ENCODE data around the gene LPIN1. TPM values are rescaled to one million over a fixed set of nuclear protein-coding genes. Genes with fewer than 3 reads are reported as not detected.
"Not testable (repeated sequence)": the region's sequence is repeated elsewhere in the genome, so short reads cannot be mapped to it uniquely, and the experiment has no call there.

Gene LPIN1
- total and polyA plus RNA-seq, 4 experiments from 2014 or later, result 13.3 to 83.9 (median 51.5) TPM

- intact Hi-C loops (cut with micrococcal nuclease), result no loop called here
- Mint-ChIP-seq H3K36me3 (no peaks in the 10 kb centered on the region), H3K27ac (no peak overlapping the region), H3K4me1 (peaks cover 0 to 4% (median 1%) of the 10 kb centered on the region in 4 donors), H3K4me3 (no peak overlapping the region), H3K27me3 (peaks cover 7 to 18% of the 10 kb centered on the region in 2 donors), H3K9me3 (no peaks in the 10 kb centered on the region)
- Histone ChIP-seq H3K9me3 (ENCODE audit: control insufficient read depth in 1 of 2, low read length in 2 of 2) (no peaks in the 10 kb centered on the region), H3K36me3 (ENCODE audit: insufficient read depth, low read length) (no peaks in the 10 kb centered on the region), H3K4me3 (ENCODE audit: low read length in 2 of 2) (no peak overlapping the region), H3K4me1 (ENCODE audit: insufficient read depth, low read length) (no peaks in the 10 kb centered on the region), H3K27ac (ENCODE audit: low read depth, low read length) (no peak overlapping the region), H3K27me3 (ENCODE audit: insufficient read depth, low read length) (peaks cover 5% of the 10 kb centered on the region)
- DNase-seq, result no peak
- POLR2A ChIA-PET (ENCODE audit: partially characterized antibody), result interaction anchor here (1.3 kb wide), 1 partner anchor 22 kb away, joined by 3 read pairs; no protein-coding TSS in a partner anchor
- CTCF ChIA-PET (ENCODE audit: partially characterized antibody), result interaction anchor here (1.2 to 1.6 kb wide), 2 partner anchors 29 to 57 kb away, joined by 4 to 6 read pairs; no protein-coding TSS in a partner anchor
Measured at GRCh38 chr2:11722292-11723060, 24.0 kb upstream of the LPIN1 start.

DNA sequence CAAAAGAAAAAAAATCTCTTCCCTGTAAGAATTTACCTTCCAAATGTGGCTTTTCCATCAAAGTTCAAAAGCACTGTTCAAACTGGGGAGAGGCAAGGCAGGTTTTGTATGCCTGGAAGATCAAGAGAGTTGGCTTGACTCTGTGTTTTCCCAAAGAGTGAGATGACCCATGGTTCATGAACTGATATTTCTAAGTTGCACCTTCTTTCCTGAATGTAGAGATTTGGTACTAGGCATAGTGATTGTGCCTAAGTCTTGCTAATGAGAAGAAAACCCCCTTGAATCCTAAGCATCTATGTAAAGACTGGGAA is 23.4 kb upstream of the LPIN1 start:
- Histone ChIP-seq H3K4me1 (ENCODE audit: insufficient read depth, low read length) (no peaks in the 10 kb centered on the region), H3K36me3 (ENCODE audit: insufficient read depth, low read length) (no peaks in the 10 kb centered on the region), H3K9me3 (ENCODE audit: control insufficient read depth in 1 of 2, low read length in 2 of 2) (no peaks in the 10 kb centered on the region), H3K27me3 (ENCODE audit: insufficient read depth, low read length) (peaks cover 5% of the 10 kb centered on the region), H3K27ac (ENCODE audit: low read depth, low read length) (no peak overlapping the region), H3K4me3 (ENCODE audit: low read length in 2 of 2) (no peak overlapping the region)
- no peak overlapping the region for H3K27ac Mint-ChIP-seq
- intact Hi-C loops (cut with micrococcal nuclease), result no loop called here
- peaks cover 6 to 14% of the 10 kb centered on the region in 2 donors for H3K27me3 Mint-ChIP-seq
- POLR2A ChIA-PET (ENCODE audit: partially characterized antibody), result interaction anchor here (1.3 kb wide), 1 partner anchor 21 kb away, joined by 3 read pairs; no protein-coding TSS in a partner anchor
- H3K4me3 Mint-ChIP-seq, result no peak overlapping the region
- DNase-seq, result no peak
- CTCF ChIA-PET (ENCODE audit: partially characterized antibody), result interaction anchor here (1.6 kb wide), 1 partner anchor 57 kb away, joined by 6 read pairs; no protein-coding TSS in a partner anchor
- H3K36me3 Mint-ChIP-seq, result no peaks in the 10 kb centered on the region
- H3K4me1 Mint-ChIP-seq, result peaks cover 0 to 4% (median 1%) of the 10 kb centered on the region in 4 donors
- no peaks in the 10 kb centered on the region for H3K9me3 Mint-ChIP-seq

- ChIA-PET POLR2A (ENCODE audit: partially characterized antibody) (no interaction called here), CTCF (ENCODE audit: partially characterized antibody) (no interaction called here)
- Histone ChIP-seq H3K4me1 (ENCODE audit: insufficient read depth, low read length) (no peaks in the 10 kb centered on the region), H3K27me3 (ENCODE audit: insufficient read depth, low read length) (no peaks in the 10 kb centered on the region), H3K36me3 (ENCODE audit: insufficient read depth, low read length) (no peaks in the 10 kb centered on the region), H3K4me3 (ENCODE audit: low read length in 2 of 2) (no peak overlapping the region), H3K27ac (ENCODE audit: low read depth, low read length) (no peak overlapping the region), H3K9me3 (ENCODE audit: control insufficient read depth in 1 of 2, low read length in 2 of 2) (no peaks in the 10 kb centered on the region)
- Mint-ChIP-seq H3K27me3 (peaks cover 6 to 13% of the 10 kb centered on the region in 2 donors), H3K4me3 (no peak overlapping the region), H3K4me1 (peaks cover 0 to 4% (median 1%) of the 10 kb centered on the region in 4 donors), H3K27ac (no peak overlapping the region), H3K36me3 (no peaks in the 10 kb centered on the region), H3K9me3 (no peaks in the 10 kb centered on the region)
- no peak for DNase-seq
- intact Hi-C loops (cut with micrococcal nuclease), result no loop called here
Measured at GRCh38 chr2:11724151-11724550, 22.3 kb upstream of the LPIN1 start.

DNA sequence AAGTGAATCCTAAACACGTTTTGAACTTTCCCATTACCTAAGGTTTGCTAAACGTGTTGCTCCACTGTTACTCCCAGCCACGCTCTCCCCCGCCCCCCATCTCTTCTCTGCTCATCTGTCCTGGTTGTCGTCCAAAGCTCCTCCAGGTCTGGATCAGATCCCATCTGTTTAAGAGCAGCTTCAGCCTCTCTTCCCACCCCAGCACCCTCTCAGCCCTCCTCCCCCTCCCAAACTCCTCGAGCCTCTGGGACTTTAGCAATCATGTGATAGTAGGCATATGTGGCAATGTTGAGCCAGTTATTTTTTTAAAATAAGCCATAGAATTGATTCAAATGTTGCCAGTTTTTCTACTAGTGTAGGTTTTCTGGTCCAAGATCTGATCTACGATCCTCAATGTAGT is 20.0 kb upstream of the LPIN1 start:
- Mint-ChIP-seq H3K4me3 (no peak overlapping the region), H3K36me3 (no peaks in the 10 kb centered on the region), H3K4me1 (peaks cover 0 to 4% (median under 1%) of the 10 kb centered on the region in 4 donors), H3K9me3 (no peaks in the 10 kb centered on the region), H3K27me3 (peaks cover 7 to 8% of the 10 kb centered on the region in 2 donors), H3K27ac (no peak overlapping the region)
- ChIA-PET CTCF (ENCODE audit: partially characterized antibody) (no interaction called here), POLR2A (ENCODE audit: partially characterized antibody) (no interaction called here)
- Histone ChIP-seq H3K27ac (ENCODE audit: low read depth, low read length) (no peak overlapping the region), H3K4me1 (ENCODE audit: insufficient read depth, low read length) (no peaks in the 10 kb centered on the region), H3K27me3 (ENCODE audit: insufficient read depth, low read length) (no peaks in the 10 kb centered on the region), H3K4me3 (ENCODE audit: low read length in 2 of 2) (no peak overlapping the region), H3K36me3 (ENCODE audit: insufficient read depth, low read length) (no peaks in the 10 kb centered on the region), H3K9me3 (ENCODE audit: control insufficient read depth in 1 of 2, low read length in 2 of 2) (no peaks in the 10 kb centered on the region)
- intact Hi-C loops (cut with micrococcal nuclease), result no loop called here
- DNase-seq, result no peak

DNA sequence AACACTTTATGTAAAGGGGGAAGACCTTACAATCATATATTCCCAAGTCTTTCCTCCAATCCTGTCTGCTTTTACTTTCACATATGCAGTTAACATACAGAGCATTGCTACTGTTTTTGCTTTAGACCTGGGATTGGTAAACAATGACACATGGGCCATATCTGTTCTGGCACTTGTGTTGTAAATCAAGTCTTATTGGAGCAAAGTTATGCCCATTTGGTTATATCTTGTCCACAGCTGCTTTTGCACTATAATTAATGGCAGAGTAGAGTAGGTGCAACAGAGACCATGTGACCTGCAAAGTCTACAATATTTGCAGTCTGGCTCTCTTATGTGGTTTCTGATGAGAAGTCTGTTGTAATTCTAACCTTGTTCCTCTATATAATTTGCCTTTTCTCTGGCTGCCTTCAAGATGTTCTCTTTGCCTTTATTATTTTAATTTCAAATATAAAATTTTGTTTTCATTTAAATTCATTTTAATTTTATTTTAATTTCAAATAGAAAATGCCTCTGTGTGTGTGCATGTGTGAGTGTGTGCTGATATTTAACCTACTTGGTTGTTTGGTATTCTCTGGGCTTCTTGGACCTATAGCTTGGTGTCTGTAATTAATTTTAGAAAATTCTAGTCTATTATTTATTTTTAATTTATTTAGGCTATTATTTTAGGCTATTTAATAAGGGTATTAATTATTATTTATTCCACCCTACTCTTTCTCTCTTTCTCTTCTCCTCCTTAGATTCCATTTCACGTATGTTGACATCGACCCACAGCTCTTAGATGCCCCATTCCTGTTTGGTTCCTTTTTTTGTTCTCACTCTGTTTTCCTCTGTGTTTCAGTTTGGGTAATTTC is 16.8 kb upstream of the LPIN1 start:
- Mint-ChIP-seq H3K27ac (no peak overlapping the region), H3K4me3 (no peak overlapping the region), H3K36me3 (no peaks in the 10 kb centered on the region), H3K9me3 (no peaks in the 10 kb centered on the region), H3K27me3 (peaks cover 13 to 19% of the 10 kb centered on the region in 2 donors), H3K4me1 (peaks cover 0 to 4% (median under 1%) of the 10 kb centered on the region in 4 donors)
- H3K27ac ChIP-seq (ENCODE audit: low read depth, low read length), result no peak overlapping the region
- no peaks in the 10 kb centered on the region for H3K27me3 ChIP-seq (ENCODE audit: insufficient read depth, low read length)
- CTCF ChIA-PET (ENCODE audit: partially characterized antibody), result interaction anchor here (1.8 kb wide), 1 partner anchor 40 kb away, joined by 5 read pairs; no protein-coding TSS in a partner anchor
- POLR2A ChIA-PET (ENCODE audit: partially characterized antibody), result no interaction called here
- DNase-seq, result no peak
- H3K4me3 ChIP-seq (ENCODE audit: low read length in 2 of 2), result no peak overlapping the region
- intact Hi-C loops (cut with micrococcal nuclease), result no loop called here
- H3K36me3 ChIP-seq (ENCODE audit: insufficient read depth, low read length), result no peaks in the 10 kb centered on the region
- no peaks in the 10 kb centered on the region for H3K4me1 ChIP-seq (ENCODE audit: insufficient read depth, low read length)
- no peaks in the 10 kb centered on the region for H3K9me3 ChIP-seq (ENCODE audit: control insufficient read depth in 1 of 2, low read length in 2 of 2)

DNA sequence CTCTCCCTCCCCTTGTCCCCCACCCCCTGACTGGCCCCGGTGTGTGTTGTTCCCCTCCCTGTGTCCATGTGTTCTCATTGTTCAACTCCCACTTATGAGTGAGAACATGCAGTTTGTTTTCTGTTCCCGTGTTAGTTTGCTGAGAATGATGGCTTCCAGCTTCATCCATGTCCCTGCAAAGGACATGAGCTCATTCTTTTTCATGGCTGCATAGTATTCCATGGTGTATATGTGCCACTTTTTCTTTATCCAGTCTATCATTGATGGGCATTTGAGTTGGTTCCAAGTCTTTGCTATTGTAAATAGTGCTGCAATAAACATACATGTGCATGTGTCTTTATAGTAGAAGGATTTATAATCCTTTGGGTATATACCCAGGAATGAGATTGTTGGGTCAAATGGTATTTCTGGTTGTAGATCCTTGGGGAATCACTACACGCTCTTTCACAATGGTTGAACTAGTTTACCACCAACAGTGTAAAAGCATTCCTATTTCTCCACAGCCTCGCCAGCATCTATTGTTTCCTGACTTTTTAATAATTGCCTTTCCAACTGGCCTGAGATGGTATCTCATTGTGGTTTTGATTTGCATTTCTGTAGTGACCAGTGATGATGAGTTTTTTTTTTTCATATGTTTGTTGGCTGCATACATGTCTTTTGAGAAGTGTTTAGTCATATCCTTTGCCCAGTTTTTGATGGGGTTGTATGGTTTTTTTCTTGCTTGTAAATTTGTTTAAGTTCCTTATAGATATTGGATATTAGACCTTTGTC is 15.0 kb upstream of the LPIN1 start:
- POLR2A ChIA-PET (ENCODE audit: partially characterized antibody), result not testable (repeated sequence)
- CTCF ChIA-PET (ENCODE audit: partially characterized antibody), result interaction anchor here (1.7 kb wide), 1 partner anchor 49 kb away, joined by 5 read pairs; no protein-coding TSS in a partner anchor

More for the DNA sequence above, 15.0 kb upstream of the LPIN1 start:
- H3K36me3 Mint-ChIP-seq; H3K27ac Mint-ChIP-seq; H3K27me3 ChIP-seq (ENCODE audit: insufficient read depth, low read length); H3K27ac ChIP-seq (ENCODE audit: low read depth, low read length); H3K36me3 ChIP-seq (ENCODE audit: insufficient read depth, low read length); intact Hi-C loops (cut with micrococcal nuclease); DNase-seq; H3K9me3 Mint-ChIP-seq; H3K4me3 Mint-ChIP-seq; H3K9me3 ChIP-seq (ENCODE audit: control insufficient read depth in 1 of 2, low read length in 2 of 2); H3K4me1 ChIP-seq (ENCODE audit: insufficient read depth, low read length); H3K4me1 Mint-ChIP-seq; H3K4me3 ChIP-seq (ENCODE audit: low read length in 2 of 2): not testable (repeated sequence)
- peaks cover 11 to 19% of the 10 kb centered on the region in 2 donors for H3K27me3 Mint-ChIP-seq
